Anterior cingulate cortex (tissue), 58 donors: ENCODE results near the gene CENPE.

Source experiments
- DNase-seq, 58 donors: peaks; one replicate each; lab custom pipeline; 2025; lab: John Stamatoyannopoulos, UW

The CENPE gene

GRCh38 chr4:103129174-103129573 is 69.0 kb downstream of the CENPE start:
- no peak for DNase-seq

GRCh38 chr4:103126126-103126525 is 72.0 kb downstream of the CENPE start:
- no peak for DNase-seq

DNA sequence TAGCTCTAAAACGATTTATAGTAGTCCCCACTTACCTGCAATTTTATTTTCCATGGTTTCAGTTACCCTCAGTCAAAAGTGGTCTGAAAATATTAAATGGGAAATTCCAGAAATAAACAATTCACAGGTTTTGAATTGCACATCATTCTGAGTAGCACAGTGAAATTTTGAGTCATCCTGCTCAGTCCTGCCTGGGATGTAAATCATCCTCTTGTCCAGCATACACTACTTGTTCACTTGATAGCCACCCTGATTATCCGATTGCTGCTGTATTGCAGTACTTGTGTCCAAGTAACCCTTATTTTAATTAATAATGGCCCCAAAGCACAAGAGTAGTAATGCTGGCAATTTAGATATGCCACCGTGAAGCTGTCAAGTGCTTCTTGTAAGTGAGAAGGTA is 75.0 kb downstream of the CENPE start:
- no peak for DNase-seq

DNA sequence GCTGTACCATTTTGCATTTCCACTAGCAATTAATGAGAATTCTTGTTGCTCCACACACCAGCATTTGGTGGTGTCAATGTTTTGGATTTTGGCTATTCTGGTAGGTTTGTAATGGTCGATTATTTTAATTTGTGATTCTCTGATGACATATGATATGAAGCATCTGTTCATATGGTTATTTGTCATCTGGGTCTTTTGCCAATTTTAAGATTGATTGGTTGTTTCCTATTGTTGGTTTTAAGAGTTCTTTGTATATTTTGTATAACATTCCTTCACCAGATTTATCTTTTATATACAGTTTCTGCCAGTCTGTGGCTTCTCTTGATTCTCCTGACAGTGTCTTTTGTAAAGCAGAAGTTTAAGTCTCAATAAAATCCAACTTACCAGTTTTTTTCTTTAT is 80.0 kb downstream of the CENPE start:
- no peak for DNase-seq

DNA sequence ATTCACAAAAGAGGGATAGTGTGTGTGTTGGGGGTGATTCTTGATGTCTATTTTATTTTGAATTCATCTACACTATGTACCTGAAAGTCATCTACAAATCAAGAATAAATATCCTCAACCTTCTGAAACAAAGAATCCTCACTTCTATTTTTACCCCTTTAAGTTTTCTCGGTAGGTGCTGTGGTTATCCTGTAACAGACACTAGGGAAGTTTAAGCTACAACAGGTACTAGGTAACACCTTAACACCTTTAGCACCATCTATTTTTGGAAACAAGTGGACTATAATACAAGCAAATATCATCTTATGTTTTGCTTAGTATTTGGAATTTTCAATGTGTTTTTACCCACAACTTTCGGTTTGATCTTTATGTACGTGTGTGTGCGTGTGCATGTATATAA is 86.5 kb downstream of the CENPE start:
- DNase-seq = no peak

- no peak for DNase-seq
Observed at GRCh38 chr4:103108542-103108941, 89.6 kb downstream of the CENPE start.

DNA sequence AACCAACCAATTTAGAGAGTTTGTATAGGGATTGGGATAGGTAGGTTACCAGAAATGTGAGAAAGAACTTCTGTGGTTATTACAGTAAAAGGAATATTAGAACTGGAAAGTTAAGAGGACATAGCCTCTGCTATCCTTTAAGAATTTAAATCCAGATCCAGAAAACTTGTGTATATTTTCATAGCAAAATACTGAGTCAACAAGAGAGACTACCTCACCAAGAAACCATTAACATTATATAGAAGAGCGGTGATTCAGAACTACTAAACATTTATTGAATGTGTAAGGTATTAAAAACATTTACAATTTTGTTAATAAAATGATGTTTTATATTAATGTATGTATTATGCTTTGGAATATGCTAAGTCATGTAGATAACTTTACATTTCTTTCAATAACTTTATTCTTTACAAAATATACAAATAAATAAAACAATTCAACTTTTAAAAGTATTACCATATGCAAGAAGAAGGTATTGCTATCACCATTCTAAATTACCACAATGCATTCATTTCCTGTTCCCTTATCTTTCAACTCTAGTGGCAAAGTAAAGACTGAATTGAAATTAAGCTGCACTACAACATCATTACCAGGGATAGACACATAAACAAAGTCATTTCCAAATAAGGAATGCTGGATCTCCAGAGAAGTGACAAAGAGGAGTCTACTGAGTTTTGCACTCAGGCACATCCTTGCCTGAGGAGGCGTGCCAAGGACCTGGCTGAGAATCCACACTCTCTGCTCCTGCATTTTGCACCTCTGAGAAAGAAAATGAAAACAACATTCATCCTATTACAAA is 92.4 kb downstream of the CENPE start:
- no peak for DNase-seq

DNA sequence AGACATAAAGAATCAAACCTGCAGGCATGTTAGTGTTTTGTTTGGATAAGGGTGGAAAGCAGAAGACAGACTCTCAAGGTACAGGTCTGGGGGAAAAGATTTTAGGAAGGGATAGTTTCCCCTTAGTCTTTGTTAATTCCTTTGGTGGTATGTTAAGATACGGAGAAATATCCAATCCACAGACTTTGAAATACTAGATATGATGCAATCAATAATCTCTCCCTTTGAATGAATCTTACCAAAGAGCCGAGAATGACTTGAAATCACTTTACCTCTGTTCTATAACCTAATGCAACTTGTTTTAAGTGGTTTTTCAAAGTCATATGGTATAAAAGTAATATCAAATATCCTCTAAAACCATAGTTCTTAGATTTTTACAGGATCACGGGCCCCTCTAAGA is 93.3 kb downstream of the CENPE start:
- DNase-seq = no peak

- DNase-seq = no peak
Observed at GRCh38 chr4:103100691-103101090, 97.5 kb downstream of the CENPE start.

DNA sequence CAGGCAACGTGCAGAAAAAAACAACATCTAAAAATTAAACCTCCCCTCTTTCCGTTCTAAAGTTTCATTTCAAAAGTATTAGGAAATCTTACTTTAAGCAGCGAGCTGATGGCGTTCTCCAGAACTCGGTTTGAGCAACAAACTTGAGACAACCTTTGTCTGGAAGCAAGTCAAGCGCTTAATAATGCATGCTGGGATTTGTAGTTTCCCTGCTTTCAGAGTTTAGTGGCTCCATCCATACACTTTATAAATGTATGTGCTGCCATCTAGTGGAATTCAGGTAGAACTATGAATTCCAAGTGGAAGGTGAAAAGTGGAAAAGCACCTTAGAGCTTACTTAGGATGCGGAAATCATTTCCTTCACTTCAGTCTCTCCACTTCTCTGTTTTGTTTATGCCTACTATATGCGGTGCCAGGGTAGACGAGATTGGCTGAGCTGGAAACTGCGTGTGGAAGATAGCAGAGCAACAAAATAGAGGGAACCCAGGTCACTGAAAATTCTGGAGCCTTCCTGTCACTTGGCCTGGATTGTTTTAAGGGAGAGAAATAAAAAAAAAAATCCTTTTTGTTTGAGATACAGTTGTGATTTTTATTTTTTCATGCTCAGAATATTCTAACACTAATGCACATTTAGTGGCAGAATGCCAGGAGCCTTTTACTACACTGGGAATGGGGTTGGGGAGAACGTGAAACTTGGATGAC is 98.3 kb downstream of the CENPE start, which contains the start of gene BDH2:
TSS of gene BDH2 (minus strand) at position 144 of the 702 bp plus-strand sequence. CDS start 3,580 bp downstream, outside the sequence.
- DNase-seq = peak in 23 of 58 donors; percentile 5 to 91 (median 25)

- DNase-seq = no peak
Observed at GRCh38 chr4:103098756-103099440, 99.2 kb downstream of the CENPE start.

GRCh38 chr4:103098341-103098740 is 99.8 kb downstream of the CENPE start:
- DNase-seq = peak in 2 of 58 donors; percentile 8 to 18

DNA sequence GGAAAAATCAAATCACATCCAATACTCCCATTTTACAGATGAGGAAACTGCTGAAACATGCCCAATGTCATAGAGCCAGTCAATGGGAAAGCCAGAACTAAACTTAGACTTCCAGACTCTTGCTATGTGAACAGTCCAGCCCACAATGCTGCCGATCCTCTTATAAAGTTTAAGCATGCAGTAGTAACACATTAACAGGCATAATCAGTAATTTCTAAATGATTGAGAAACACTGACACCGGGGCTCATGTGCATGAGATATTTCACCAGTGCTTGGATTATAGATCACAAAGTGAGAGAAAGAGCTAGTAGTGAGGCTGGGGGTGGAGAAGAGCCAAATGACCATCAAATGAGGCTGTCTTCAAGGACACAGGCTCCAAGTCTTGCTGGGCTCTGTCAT is 101.0 kb downstream of the CENPE start:
- no peak for DNase-seq

DNA sequence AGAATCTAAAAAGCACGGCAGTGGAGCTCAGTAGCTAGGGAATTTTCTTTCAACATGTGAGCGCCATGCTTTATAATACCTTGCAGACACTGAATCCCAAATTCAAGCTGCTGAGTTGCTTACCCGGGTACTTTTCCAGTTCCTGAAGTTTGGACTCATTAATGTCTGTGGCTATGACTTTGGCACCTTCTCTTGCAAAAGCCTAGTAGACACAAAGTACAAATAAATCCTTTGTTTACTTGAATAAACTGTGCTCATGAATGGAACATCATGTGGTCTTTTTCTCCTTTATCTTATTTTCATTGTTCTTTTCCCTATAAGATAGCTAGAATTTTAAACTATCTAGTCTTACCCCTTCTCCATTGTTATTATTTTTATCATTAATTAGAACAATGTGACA is 103.1 kb downstream of the CENPE start:
- peak in 4 of 58 donors; percentile 2 to 48 (median 12) for DNase-seq

GRCh38 chr4:103092245-103092644 is 105.9 kb downstream of the CENPE start:
- DNase-seq = no peak

- peak in 27 of 58 donors; percentile 4 to 75 (median 23) for DNase-seq
Observed at GRCh38 chr4:103091601-103092223, 106.4 kb downstream of the CENPE start.

- DNase-seq = no peak
Observed at GRCh38 chr4:103089481-103089880, 108.7 kb downstream of the CENPE start.

DNA sequence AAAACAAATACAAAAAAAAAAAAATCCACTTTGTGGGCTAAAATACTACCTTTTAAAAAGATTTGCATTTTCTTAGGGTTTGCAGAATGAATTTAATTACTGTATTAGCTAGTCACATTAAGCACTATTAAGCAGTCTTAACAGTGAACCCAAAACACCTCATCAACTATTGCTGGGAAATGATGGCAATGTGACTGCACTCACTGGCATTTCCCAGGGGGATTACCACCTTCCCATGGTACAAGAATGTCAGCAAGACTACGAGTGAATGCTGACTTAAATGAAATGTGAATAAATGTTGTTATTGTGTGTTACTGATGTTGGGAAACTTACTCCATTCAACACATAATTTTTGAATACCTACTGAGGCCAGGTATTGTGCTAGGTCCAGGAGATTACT is 111.6 kb downstream of the CENPE start:
- DNase-seq = no peak

GRCh38 chr4:103085555-103086196 is 112.5 kb downstream of the CENPE start:
- no peak for DNase-seq

DNA sequence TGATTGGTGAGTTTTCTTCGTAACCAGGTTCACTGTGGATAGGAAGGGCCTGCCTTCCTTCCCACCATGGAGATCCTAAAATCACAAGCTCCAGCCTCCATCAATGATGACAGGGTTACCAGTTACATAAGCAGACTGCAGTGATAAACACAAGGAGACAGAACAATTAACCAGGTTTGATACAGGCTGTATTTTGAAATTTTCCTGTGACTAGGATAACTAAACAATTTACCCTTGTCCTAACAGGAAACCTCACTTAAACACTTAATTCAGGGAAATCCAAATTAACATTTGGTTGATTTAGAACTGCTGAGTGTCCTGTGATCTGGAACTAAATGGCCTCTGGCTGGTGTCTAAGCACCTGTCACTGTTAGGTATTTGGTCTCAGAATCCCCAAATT is 118.5 kb downstream of the CENPE start:
- no peak for DNase-seq
